ENCODE data around the gene FATE1. TPM values are rescaled to one million over a fixed set of nuclear protein-coding genes. Genes with fewer than 3 reads are reported as not detected.

FATE1 gene
- total RNA-seq, 2 donors from 2014 or later = not detected

GRCh38 chrX:151697522-151697921, 18.3 kb upstream of the FATE1 start:
- DNase-seq = no peak
- TF ChIP-seq, protein P1, sequence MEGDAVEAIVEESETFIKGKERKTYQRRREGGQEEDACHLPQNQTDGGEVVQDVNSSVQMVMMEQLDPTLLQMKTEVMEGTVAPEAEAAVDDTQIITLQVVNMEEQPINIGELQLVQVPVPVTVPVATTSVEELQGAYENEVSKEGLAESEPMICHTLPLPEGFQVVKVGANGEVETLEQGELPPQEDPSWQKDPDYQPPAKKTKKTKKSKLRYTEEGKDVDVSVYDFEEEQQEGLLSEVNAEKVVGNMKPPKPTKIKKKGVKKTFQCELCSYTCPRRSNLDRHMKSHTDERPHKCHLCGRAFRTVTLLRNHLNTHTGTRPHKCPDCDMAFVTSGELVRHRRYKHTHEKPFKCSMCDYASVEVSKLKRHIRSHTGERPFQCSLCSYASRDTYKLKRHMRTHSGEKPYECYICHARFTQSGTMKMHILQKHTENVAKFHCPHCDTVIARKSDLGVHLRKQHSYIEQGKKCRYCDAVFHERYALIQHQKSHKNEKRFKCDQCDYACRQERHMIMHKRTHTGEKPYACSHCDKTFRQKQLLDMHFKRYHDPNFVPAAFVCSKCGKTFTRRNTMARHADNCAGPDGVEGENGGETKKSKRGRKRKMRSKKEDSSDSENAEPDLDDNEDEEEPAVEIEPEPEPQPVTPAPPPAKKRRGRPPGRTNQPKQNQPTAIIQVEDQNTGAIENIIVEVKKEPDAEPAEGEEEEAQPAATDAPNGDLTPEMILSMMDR (conservative IDR thresholded peaks at IDR 0.05) = no peak
- no peaks in the 10 kb centered on the region for H3K4me1 ChIP-seq (ENCODE audit: control insufficient read depth, insufficient read depth, low read length)
- Mint-ChIP-seq H3K36me3 (ENCODE audit: low read depth) (no peaks in the 10 kb centered on the region), H3K4me3 (no peak overlapping the region), H3K4me1 (peaks cover 5% of the 10 kb centered on the region), H3K9me3 (peaks cover 48% of the 10 kb centered on the region), H3K27me3 (ENCODE audit: insufficient read depth) (peaks cover 25% of the 10 kb centered on the region), H3K27ac (no peak overlapping the region)
- no peak overlapping the region for H3K4me3 ChIP-seq (ENCODE audit: low read length)
- no peaks in the 10 kb centered on the region for H3K36me3 ChIP-seq (ENCODE audit: control insufficient read depth, insufficient read depth, low read length)
- no peaks in the 10 kb centered on the region for H3K27me3 ChIP-seq (ENCODE audit: control insufficient read depth, insufficient read depth, low read length, poor library complexity, severe bottlenecking)
- H3K9ac ChIP-seq (ENCODE audit: extremely low read depth, low read length, poor library complexity, severe bottlenecking) = no peak overlapping the region
- no peaks in the 10 kb centered on the region for H3K9me3 ChIP-seq (ENCODE audit: control insufficient read depth, low read length)
- H3K27ac ChIP-seq (ENCODE audit: low read depth, low read length) = no peak overlapping the region
- 96 to 100% methylated on average over 2 to 4 of the region's 4 CpGs for WGBS, 2 experiments (ENCODE audit: insufficient coverage in 1 of 2, insufficient read length in 1 of 2)

- Histone ChIP-seq H3K9ac (ENCODE audit: extremely low read depth, low read length, poor library complexity, severe bottlenecking) (no peak overlapping the region), H3K4me1 (ENCODE audit: control insufficient read depth, insufficient read depth, low read length) (no peaks in the 10 kb centered on the region), H3K36me3 (ENCODE audit: control insufficient read depth, insufficient read depth, low read length) (no peaks in the 10 kb centered on the region), H3K9me3 (ENCODE audit: control insufficient read depth, low read length) (no peaks in the 10 kb centered on the region), H3K27me3 (ENCODE audit: control insufficient read depth, insufficient read depth, low read length, poor library complexity, severe bottlenecking) (no peaks in the 10 kb centered on the region), H3K27ac (ENCODE audit: low read depth, low read length) (no peak overlapping the region), H3K4me3 (ENCODE audit: low read length) (no peak overlapping the region)
- Mint-ChIP-seq H3K4me1 (peaks cover 5% of the 10 kb centered on the region), H3K27me3 (ENCODE audit: insufficient read depth) (peaks cover 22% of the 10 kb centered on the region), H3K9me3 (peaks cover 57% of the 10 kb centered on the region), H3K36me3 (ENCODE audit: low read depth) (no peaks in the 10 kb centered on the region), H3K27ac (no peak overlapping the region), H3K4me3 (no peak overlapping the region)
- DNase-seq = no peak
- WGBS, 2 experiments (ENCODE audit: insufficient coverage in 1 of 2, insufficient read length in 1 of 2) = 97% methylated on average over 6 of the region's 6 CpGs; no CpG with 5 or more reads in 1 of the 2 experiments
- TF ChIP-seq, protein P1 (conservative IDR thresholded peaks at IDR 0.05) = no peak
Measured at GRCh38 chrX:151698485-151698884, 17.4 kb upstream of the FATE1 start.

GRCh38 chrX:151699746-151700145, 16.1 kb upstream of the FATE1 start:
- Histone ChIP-seq H3K27ac (ENCODE audit: low read depth, low read length) (no peak overlapping the region), H3K27me3 (ENCODE audit: control insufficient read depth, insufficient read depth, low read length, poor library complexity, severe bottlenecking) (no peaks in the 10 kb centered on the region), H3K36me3 (ENCODE audit: control insufficient read depth, insufficient read depth, low read length) (no peaks in the 10 kb centered on the region), H3K9me3 (ENCODE audit: control insufficient read depth, low read length) (no peaks in the 10 kb centered on the region), H3K9ac (ENCODE audit: extremely low read depth, low read length, poor library complexity, severe bottlenecking) (no peak overlapping the region), H3K4me1 (ENCODE audit: control insufficient read depth, insufficient read depth, low read length) (no peaks in the 10 kb centered on the region), H3K4me3 (ENCODE audit: low read length) (no peak overlapping the region)
- Mint-ChIP-seq H3K9me3 (peaks cover 53% of the 10 kb centered on the region), H3K4me3 (no peak overlapping the region), H3K27me3 (ENCODE audit: insufficient read depth) (peaks cover 14% of the 10 kb centered on the region), H3K27ac (no peak overlapping the region), H3K4me1 (peaks cover 5% of the 10 kb centered on the region), H3K36me3 (ENCODE audit: low read depth) (no peaks in the 10 kb centered on the region)
- DNase-seq = no peak
- TF ChIP-seq, protein P1 (conservative IDR thresholded peaks at IDR 0.05) = no peak
- 92 to 93% methylated on average over 7 to 9 of the region's 9 CpGs for WGBS, 2 experiments (ENCODE audit: insufficient coverage in 1 of 2, insufficient read length in 1 of 2)
